Activated CD4-positive, alpha-beta T cell treated with anti-CD3 and anti-CD28 coated beads, Interleukin-2, amount 50 U/mL, for 4 hours (primary cell): Measurements from ENCODE around the gene PTGES.
"Not testable (repeated sequence)": the region's sequence is repeated elsewhere in the genome, so short reads cannot be mapped to it uniquely, and the experiment has no call there.

Experiments used
- DNase-seq, 2 experiments: peaks; one replicate each; pipeline ENCODE4 v3.0.0-alpha.2; 2020

The PTGES gene, protein sequence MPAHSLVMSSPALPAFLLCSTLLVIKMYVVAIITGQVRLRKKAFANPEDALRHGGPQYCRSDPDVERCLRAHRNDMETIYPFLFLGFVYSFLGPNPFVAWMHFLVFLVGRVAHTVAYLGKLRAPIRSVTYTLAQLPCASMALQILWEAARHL

DNA sequence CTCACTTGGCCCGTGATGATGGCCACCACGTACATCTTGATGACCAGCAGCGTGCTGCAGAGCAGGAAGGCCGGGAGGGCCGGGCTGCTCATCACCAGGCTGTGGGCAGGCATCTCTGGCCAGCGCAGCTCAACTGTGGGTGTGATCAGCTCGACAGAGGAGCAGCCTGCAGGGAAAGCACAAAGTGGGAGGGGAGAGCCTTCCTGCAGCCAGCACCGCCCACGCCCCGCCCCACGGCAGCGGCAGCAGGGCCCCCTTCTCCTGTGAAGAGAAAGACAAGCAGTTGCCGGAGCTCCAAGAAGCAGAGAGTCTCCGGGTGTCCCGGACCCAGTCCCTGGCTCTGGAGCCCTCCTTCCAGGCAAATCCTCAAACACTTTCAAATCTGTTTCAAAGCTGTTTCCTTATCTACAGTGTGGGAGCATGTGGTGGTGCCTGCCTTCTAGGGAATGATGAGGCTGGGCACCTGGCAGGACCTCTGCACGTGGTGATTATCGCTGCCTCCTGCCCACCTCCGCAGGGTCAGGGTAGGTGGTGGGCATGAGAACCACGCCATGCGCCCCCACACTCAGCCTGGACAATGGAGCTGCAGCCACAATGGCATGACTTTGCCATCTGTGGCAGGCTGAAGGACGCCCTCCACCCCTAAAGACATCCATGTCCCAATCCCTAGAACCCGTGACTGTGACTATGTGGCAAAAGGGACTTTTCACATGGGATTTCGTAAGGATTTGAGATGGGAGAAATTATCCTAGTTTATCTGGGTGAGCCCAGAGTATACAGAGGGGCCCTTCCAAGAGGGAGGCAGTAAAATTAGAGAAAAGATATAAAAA, at the start of gene PTGES:
Gene PTGES (minus strand): TSS at position 143 of the 830 bp plus-strand sequence. CDS start 30 bp downstream, at position 113.
- peak; percentile 50 to 56 for DNase-seq

DNA sequence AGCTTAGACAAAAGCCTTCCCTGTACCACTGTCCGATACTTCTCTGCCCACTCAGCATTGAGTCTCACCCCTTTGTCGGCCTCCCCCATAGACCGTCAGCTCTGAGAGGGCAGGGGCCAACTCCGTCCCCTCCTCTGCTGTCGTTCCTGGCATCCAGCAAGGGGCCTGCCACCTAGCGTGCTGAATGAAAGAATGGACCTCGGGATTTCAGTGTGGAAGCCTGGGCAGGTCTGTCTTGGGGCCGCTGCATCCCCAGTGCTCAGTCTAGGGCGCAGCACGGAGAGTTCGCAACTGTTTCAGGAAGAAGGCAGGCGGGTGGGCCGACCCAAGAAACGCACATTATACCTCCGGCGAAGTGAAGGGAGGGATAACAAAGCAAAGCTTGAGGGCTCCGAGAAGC, 48.7 kb upstream of the PTGES start:
- no peak for DNase-seq

DNA sequence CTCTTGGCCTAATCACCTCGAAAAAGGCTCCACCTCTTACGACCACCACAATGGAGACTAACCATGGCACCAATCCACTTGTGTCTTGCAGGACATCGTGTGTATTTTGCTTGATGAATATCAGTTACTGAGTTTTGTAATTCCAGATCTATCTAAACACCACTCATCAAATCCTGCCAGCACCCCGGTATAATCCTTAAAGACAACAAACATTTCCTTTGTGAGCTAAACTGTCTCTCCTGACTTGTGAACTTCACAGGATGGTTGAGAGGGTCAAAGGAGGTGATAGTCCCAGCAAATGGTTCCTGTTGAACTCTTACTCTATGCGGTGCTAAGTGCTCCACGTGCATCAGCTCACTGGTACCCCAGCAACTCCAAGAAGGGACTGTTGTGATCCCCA, 46.1 kb upstream of the PTGES start:
- DNase-seq: no peak

DNA sequence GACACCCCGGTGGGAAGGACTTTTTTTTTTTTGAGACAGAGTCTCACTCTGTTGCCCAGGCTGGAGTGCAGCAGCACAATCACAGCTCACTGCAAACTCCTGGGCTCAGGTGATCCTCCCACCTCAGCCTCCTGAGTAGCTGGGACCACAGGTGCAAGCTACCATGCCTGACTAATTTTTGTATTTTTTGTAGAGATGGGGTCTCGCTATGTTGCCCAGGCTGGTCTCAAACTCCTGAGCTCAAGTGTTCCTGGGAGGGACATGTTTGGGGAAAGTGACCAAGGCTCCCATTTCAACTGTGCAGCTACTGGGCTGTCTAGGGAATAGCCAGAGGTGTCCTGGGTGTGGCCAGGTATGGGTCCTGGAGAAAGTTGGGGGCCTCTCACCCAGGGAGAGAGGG, 43.2 kb upstream of the PTGES start:
- not testable (repeated sequence) for DNase-seq

DNA sequence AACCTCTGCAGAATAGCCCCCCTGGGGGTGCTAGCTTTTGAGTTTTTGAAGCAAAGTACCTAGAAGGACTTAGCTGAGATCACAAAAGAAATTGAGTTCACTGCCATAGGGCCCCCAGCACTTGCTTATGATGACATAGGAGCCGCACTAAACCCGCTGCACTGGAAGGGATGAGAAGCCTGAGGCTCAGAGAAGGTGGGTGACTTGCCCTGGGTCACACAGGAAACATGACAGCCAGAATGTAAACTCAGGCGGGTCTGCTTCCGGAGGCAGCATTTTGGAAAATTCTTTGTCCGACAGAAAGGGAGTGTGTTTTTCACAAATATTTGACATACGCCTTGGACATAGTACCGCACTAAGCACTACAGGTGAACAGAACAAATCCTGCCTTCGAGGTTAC, 41.7 kb upstream of the PTGES start:
- no peak for DNase-seq

DNA sequence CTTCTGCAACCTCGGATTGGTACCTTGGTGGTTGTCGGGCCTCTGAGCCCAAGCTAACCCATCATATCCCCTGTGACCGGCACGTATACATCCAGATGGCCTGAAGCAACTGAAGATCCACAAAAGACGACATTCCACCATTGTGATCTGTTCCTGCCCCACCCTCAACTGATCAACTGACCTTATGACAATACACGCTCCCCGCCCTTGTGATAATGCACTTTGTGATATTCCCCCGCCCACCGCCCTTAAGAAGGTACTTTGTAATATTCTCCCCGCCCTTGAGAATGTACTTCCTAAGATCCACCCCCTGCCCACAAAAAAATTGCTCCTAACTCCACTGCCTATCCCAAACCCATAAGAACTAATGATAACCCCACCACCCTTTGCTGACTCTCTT, 33.6 kb upstream of the PTGES start:
- DNase-seq: no peak

DNA sequence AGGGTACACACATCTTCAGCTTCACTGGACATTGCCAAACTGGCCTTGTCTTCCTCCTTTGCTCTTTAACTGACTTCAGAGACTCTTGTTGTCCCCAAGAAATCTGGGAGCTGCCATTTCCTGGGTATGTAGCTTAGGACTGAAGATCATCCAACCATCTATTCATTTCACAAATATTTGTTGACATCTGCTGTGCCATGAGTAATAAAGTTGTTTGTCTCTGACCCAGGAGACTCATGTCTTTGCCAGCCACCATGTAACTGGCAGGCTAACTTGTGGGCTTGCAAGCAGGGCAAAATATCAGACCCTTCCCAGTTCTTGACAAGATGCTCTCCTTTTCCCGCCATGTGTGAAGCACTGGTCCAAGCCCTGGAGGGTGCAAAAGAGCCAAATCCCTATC, 33.0 kb upstream of the PTGES start:
- DNase-seq: no peak

DNA sequence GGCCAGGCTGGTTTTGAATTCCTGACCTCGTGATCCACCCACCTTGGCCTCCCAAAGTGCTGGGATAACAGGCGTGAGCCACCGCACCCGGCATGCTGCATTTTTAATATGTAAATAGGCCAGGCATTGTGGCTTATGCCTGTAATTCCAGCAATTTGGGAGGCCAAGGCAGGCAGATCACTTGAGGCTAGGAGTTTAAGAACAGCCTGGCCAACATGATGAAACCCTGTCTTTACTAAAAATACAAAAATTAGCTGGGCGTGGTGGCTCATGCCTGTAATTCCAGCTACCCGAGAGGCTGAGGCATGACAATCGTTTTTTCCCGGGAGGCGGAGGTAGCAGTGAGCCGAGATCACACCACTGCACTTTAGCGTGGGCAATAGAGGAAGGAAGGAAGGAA, 32.1 kb upstream of the PTGES start:
- DNase-seq: not testable (repeated sequence)

DNA sequence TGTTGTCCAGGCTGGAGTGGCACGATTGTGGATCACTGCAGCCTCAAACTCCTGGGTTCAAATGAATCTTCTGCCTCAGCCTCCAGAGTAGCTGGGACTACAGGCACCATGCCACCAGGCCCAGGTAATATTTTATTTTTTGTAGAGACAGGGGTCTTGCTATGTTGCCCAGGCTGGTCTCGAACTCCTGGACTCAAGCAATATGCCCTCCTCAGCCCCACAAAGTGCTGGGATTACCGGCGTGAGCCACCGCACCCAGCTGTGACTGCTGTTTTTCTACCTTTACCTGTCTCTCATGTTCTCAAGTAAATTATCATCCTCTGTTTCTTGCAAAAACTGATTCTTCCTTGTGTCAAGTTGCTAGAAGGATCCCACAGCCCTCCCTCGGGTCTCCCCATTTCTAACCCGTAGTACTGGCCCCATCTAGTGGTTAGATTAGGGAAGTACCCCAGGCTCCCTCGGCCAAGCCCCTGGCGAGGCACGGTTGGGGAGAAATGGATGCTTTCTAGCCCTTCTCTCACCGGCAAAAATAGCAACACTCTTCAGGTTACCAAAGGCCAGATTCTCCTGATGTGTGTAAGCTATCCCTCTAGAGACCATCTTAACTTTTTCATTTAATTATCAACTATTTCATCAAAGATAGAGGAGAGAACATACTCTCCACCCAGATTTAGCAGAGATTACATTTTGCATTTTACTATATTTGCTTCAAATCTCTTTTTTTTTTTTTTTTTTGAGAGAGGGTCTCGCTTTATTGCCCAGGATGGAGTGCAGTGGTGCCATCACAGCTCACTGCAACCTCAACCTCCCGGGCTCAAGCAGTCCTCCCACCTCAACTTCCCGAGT, 30.9 kb upstream of the PTGES start:
- DNase-seq: peak; percentile 64 to 71

DNA sequence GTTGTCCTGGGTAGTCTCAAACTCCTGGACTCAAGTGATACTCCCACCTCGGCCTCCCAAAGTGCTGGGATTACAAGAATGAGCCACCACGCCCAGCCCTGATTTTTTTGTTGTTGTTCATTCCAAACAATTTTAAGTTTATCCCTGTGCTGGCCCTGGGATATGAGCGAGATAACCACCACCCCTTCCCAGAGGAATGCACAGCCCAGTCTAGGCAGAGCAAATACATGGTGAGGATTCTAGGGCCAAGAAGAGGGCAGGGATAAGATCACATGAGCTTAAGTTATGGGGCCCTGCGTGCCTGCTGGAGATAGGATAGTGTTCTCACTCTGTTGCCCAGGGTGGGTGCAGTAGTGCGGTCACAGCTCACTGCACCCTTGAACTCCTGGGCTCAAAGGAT, 29.1 kb upstream of the PTGES start:
- DNase-seq: no peak

DNA sequence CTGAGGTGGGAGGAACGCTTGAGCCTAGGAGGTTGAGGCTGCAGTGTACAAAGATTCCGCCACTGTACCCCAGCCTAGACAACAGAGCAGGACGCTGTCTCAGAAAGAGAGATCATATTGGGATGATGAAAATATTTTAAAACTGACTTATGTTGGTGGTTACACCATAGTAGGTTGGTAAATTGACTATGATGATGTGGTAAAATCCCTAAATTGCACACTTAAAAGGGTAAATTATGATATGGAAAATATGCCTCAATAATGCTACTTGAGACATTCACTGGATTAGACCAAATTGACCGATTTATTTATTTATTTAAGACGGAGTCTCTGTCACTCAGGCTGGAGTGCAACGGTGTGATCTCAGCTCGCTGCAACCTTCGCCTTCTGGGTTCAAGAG, 28.3 kb upstream of the PTGES start:
- no peak for DNase-seq

DNA sequence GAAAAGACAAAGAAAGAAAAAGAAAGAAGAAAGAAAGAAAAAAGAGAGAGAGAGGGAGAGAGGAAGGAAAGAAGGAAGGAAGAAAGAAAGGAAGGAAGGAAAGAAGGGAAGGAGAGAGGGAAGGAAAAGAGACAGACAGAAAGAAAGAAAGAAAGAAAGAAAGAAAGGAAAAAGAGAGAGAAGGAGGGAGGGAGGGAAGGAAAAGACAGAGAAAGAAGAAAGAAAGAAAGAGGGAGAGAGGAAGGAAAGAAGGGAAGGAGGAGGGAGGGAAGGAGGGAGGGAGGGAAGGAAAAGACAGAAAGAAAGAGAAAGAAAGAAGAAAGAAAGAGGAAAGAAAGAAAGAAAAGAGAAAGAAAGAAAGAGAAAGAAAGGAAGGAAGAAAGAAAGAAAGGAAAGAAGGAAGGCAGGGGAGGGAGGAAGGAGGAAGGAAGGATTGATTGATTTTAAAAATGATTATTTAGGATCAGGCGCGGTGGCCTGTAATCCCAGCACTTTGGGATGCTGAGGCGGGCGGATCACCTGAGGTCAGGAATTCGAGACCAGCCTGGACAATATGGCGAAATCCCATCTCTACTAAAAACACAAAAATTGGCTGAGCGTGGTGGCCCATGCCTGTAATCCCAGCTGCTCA, 26.8 kb upstream of the PTGES start:
- no peak for DNase-seq

DNA sequence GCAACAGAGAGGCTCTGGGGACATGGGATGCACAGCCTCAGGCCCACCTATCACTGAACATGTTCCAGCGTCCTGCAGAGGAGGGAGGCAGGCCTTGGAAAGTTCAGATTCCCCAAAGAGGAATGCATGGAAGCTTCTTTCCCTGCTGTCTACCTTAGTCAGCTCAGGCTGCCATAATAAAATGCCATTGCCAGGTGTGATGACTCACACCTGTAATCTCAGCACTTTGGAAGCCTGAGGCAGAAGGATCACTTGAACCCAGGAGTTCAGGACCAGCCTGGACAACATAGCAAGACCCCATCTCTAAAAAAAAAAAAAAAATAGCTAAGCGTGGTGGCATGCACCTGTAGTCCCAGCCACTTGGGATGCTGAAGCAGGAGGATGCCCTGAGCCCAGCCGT, 25.6 kb upstream of the PTGES start:
- DNase-seq: no peak

DNA sequence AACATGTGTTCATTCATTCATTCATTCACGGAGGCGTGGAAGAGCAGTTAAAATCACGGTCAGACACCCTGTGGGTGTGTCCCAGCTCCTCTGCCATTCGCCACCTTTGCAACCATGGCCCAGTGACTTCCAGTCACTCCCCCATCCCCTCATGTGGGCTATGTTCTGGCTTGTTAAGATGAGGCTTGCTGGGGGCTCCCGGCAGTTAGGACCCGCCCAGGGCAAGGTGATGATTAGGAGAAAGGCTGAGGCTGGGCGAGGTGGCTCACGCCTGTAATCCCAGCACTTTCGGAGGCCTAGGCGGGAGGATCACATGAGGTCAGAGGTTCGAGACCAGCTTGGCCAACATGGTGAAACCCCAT, 24.9 kb upstream of the PTGES start:
- no peak for DNase-seq

DNA sequence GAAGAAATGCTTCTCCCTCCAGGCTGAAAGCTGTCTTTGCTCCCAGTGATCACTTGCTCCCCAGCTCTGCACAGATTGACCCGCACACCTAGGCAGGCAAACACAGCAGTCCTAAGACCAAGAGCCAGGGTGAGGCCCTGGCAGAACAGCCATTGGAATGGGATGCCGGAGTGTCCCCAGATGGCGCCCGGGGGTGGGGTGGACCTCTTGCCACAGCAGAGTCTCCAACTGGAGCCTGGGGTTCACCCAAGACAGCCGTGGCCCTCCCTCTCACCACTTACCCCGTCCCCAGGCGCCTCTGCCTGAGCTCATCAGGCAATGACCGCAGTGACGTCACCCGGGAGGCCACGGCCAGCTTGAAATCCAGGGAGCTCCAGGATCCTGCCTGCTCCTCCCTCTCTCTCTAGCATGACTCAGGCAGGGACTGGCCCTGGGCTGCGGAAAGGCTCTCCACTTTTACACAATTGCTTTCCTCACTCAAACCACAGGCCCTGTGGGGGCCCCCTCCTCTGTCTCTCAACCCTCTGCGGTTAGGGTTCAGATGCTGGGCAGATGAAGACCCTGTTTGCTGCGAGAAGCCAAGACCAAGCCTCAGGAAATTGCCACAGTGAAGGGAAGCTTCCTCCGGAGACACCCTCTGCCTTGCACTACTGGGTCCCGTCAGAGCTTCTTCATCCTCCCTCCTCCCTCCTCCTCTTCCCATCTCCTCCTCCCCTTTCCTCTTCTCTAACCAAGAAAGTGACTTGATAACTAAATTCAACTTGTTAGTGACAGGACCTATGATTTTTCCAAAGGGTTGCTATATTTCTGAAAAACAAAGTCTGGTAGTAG, 24.3 kb upstream of the PTGES start:
- DNase-seq: peak in 1 of 2 experiments; percentile 10

DNA sequence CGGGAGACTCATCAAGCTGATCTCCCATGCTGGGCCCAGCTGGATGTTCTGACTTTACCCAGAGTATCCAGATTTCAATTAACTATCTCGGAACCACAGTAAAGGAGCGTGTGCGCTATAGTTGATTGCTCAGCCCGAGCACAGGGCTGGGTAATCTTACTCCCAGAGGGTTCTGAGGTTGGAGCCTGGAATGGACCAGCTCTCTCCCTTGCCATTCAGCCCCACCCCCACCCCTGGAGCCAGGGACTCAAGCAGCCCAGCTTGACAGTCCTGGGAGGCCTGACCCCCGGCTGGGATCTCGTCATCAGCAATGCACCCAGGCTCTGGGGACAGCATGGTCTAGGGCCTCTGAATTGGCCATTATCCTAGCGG, 23.7 kb upstream of the PTGES start:
- no peak for DNase-seq

DNA sequence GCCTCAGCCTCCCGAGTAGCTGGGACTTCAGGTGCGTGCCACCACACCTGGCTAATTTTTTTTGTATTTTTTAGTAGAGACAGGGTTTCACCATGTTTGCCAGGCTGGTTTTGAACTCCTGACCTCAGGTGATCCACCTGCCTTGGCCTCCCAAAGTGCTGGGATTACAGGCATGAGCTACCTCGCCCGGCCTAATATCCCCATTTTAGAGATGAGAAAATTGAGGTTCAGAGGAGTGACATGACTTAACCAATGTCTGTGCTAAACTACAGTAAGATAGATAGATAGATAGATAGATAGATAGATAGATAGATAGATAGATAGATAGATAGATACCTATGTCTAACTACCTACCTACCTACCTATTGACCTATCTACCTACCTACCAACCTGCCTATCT, 23.3 kb upstream of the PTGES start:
- DNase-seq: not testable (repeated sequence)

DNA sequence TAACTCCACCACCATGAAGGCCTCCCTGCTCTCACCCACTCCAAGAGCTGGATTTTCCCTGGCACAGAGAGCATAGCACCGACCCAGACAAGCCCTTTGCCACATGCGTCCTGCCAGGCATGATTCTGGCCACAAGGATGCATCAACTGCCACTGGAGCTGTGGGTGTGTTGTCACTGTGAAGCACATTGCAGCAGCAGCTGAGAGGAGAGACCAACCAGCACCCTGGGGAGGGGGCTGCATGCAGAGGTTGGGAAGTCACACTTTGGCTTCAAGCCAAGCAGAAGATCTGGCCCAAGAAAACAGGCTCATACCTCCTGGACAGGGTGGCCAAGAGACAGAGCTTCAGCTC, 22.6 kb upstream of the PTGES start:
- DNase-seq: no peak

DNA sequence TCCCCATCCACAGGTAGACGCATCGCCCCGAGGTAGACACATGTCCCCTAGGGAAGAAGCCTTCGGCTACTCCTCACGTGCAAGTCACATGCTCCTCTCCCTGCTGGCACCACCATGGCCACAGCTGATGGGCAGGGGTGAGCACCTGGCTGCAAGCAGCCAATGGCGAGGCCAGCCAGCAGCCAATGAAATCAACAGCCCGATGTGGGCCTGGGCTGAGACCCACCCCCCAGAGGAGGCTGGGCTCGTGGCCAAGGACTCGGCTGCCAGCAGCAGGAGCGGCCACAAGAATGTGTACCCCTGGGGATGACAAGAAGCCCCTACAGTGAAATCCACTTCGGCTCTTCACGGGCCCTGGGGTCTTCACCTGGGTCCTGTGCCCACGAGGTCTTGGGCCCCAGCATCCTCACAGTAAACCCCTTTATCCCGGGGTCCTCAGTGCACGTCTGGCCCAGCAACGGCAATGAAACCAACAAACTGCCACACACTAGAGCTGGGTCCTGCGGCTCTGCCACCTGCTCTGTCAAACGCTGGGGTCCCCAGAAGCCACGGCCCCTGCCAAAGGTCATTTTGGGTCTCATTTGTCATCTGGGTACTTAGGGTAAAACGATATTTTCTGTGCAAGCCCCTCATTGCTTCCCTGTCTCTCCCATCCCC, 22.1 kb upstream of the PTGES start:
- DNase-seq: no peak

DNA sequence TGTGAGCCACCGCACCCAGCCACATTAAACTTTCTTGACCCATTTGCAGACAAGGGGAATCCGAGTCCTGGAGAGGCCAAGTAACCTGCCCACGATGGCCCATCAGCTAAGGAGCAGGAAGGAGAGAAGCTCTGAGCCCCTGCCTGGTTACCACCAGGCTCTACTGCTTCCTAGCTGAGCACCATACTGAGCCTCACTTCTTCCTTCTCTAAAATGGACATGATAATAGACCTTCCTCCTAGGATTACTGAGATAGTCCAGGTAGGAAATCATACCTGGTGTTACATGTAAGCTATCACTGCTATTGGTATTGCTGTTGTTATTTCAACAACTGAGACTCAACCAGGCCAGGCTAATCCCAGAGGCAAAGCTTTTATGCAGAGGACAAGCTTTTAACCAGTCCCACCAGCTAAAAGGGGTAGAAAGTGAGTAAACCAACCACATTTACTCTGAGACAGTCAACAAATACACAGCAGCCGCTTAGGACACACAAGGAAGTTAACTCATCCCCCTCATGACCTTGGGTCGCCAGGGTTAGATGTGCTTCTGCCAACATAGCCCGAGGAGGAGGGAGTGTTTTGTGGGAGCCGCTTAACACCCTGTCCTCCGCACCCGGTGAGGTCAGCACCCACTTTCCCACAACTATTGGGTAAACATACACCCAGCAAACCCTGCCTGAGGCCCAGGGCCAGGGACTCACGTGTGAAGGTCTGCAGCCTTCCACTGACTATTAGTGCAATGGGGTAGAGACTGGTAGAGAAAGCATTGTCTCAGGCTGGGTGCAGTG, 20.6 kb upstream of the PTGES start:
- no peak for DNase-seq

DNA sequence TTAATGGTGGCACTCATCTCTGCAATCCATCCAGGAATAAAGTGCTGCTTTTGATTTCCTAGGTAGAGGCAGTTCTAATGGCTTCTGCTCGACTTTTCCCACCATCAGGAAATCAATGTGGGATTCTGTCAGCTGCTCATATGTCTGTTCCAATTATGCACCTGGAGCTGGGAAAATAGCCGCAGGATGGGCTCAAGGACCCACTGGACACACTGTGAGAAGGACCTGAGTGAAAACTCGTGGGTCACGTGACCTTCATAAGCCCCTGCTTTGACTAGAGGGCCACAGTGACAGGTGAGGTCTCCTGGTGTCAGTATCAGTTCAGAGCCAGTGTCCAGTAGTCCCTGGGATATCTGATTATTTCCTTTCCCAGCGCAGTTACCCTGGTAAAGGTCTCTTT, 17.9 kb upstream of the PTGES start:
- no peak for DNase-seq
